CD14-positive monocyte (primary cell): ENCODE data around the gene CST7. TPM values are rescaled to one million over a fixed set of nuclear protein-coding genes. Genes with fewer than 3 reads are reported as not detected.

ENCODE experiments used
- DNase-seq, 3 donors: peaks; one replicate each; pipeline ENCODE4 v3.0.0-alpha.2; 2011 to 2022
- H2AFZ ChIP-seq: 2 replicates; pipeline ENCODE4 v1.6.0; 2012; ENCODE audit warnings: mild to moderate bottlenecking, low read depth, low read length, inconsistent platforms; ENCODE audit not compliant: insufficient read depth, poor library complexity, severe bottlenecking
- H3K27ac ChIP-seq, 2 donors: 1 replicate in 1 of 2; 2 replicates in 1 of 2; pipeline ENCODE4 v1.5.1; 2012 to 2013; ENCODE audit warnings: low read length in 2 of 2, control low read depth in 1 of 2, inconsistent platforms in 1 of 2, low read depth in 1 of 2, mild to moderate bottlenecking in 1 of 2
- H3K27me3 ChIP-seq, 2 donors: one replicate each; pipeline versions ENCODE4 v1.6.0 to v1.6.1; 2011 to 2013; ENCODE audit warnings: low read length in 2 of 2; ENCODE audit not compliant: control insufficient read depth in 2 of 2, insufficient read depth in 2 of 2
- H3K36me3 ChIP-seq, 2 donors: replicated peaks in 1 of 2; 1 replicate in 1 of 2; 2 replicates in 1 of 2; pipeline versions ENCODE4 v1.5.1 to v1.6.1; 2012 to 2013; ENCODE audit warnings: low read length in 2 of 2, control low read depth in 1 of 2, inconsistent platforms in 1 of 2, mild to moderate bottlenecking in 1 of 2; ENCODE audit not compliant: insufficient read depth in 2 of 2, control insufficient read depth in 1 of 2
- H3K4me1 ChIP-seq, 2 donors: 1 replicate in 1 of 2; 2 replicates in 1 of 2; pipeline versions ENCODE4 v1.5.1 to v1.6.1; 2012 to 2013; ENCODE audit warnings: low read length in 2 of 2, control low read depth in 1 of 2, inconsistent platforms in 1 of 2, mild to moderate bottlenecking in 1 of 2, moderate library complexity in 1 of 2; ENCODE audit not compliant: insufficient read depth in 2 of 2, control insufficient read depth in 1 of 2
- H3K4me2 ChIP-seq: replicated peaks from 2 replicates; pipeline ENCODE3; 2012; ENCODE audit warnings: low read length, moderate library complexity, mild to moderate bottlenecking; ENCODE audit not compliant: poor library complexity, severe bottlenecking; ENCODE audit errors: extremely low read depth
- H3K4me3 ChIP-seq, 3 experiments: fragments of 200-600 bp in 1 of 3; sonication (generic) in 1 of 3; replicated peaks in 1 of 3; 1 replicate in 2 of 3; 2 replicates in 1 of 3; pipeline ENCODE4 v1.5.1; 2011 to 2013; ENCODE audit warnings: low read length in 3 of 3, mild to moderate bottlenecking in 3 of 3, control low read depth in 2 of 3, low read depth in 2 of 3, inconsistent platforms in 1 of 3, moderate library complexity in 1 of 3
- H3K79me2 ChIP-seq: 2 replicates; pipeline ENCODE4 v1.6.0; 2012; ENCODE audit warnings: mild to moderate bottlenecking, control low read depth, inconsistent platforms, low read length, moderate library complexity; ENCODE audit not compliant: insufficient read depth
- H3K9ac ChIP-seq: 2 replicates; pipeline ENCODE4 v1.6.0; 2017; ENCODE audit warnings: low read length, mild to moderate bottlenecking; ENCODE audit not compliant: insufficient read depth, poor library complexity, severe bottlenecking
- H3K9me3 ChIP-seq, 2 donors: replicated peaks in 1 of 2; 1 replicate in 1 of 2; 2 replicates in 1 of 2; pipeline versions ENCODE4 v1.5.1 to v1.6.1; 2012 to 2013; ENCODE audit warnings: low read length in 2 of 2, control low read depth in 1 of 2; ENCODE audit not compliant: control insufficient read depth in 1 of 2, insufficient read depth in 1 of 2
- H4K20me1 ChIP-seq: 2 replicates; pipeline ENCODE4 v1.6.0; 2012; ENCODE audit warnings: mild to moderate bottlenecking, low read length, control low read depth, moderate library complexity; ENCODE audit not compliant: insufficient read depth
- H3K27ac Mint-ChIP-seq, 7 donors: one replicate each; pipeline ENCODE4 v1.8.0; 2020; ENCODE audit warnings: mild to moderate bottlenecking in 7 of 7, mixed read lengths in 7 of 7, moderate library complexity in 6 of 7, inconsistent platforms in 2 of 7
- H3K27me3 Mint-ChIP-seq, 3 donors: one replicate each; pipeline ENCODE4 v1.8.0; 2021 to 2022; ENCODE audit warnings: low read depth in 3 of 3, mild to moderate bottlenecking in 3 of 3, mixed read lengths in 3 of 3, moderate library complexity in 3 of 3, inconsistent platforms in 1 of 3
- H3K36me3 Mint-ChIP-seq, 2 donors: one replicate each; pipeline ENCODE4 v1.8.0; 2020; ENCODE audit warnings: mixed read lengths in 2 of 2, inconsistent platforms in 1 of 2, mild to moderate bottlenecking in 1 of 2
- H3K4me1 Mint-ChIP-seq: one replicate; pipeline ENCODE4 v1.8.0; 2020; ENCODE audit warnings: mild to moderate bottlenecking, mixed read lengths
- H3K4me3 Mint-ChIP-seq, 2 donors: one replicate each; pipeline ENCODE4 v1.8.0; 2020; ENCODE audit warnings: mild to moderate bottlenecking in 2 of 2, mixed read lengths in 2 of 2, moderate library complexity in 1 of 2
- H3K9me3 Mint-ChIP-seq, 7 donors: one replicate each; pipeline ENCODE4 v1.8.0; 2020 to 2022; ENCODE audit warnings: mixed read lengths in 7 of 7, mild to moderate bottlenecking in 6 of 7, moderate library complexity in 6 of 7, inconsistent platforms in 2 of 7
- CTCF ChIP-seq: fragments of 200-600 bp; IDR thresholded peaks from one replicate; pipeline ENCODE4 v1.8.0; 2022; ENCODE audit warnings: antibody characterized with exemption, mild to moderate bottlenecking
- WGBS: methylation state at CpG from one replicate; pipeline ENCODE4 v1.1.5; 2013; ENCODE audit warnings: missing lambda C conversion rate; ENCODE audit not compliant: insufficient coverage; 5-methylcytosine and 5-hydroxymethylcytosine counted together
- intact Hi-C, 2 donors: fragments of 100-400 bp; cut with micrococcal nuclease; formaldehyde crosslinking; loops; one replicate each; pipeline versions ENCODE4 v1.15.0 to v1.15.1; 2023
- polyA plus RNA-seq, 3 donors: library from polyadenylated mRNA; depleted of rRNA in 1 of 3; unstranded in 2 of 3; stranded (reverse) in 1 of 3; fragments of 300-500 nt in 2 of 3; fragments of >200 nt in 1 of 3; fragmentation: Illumina TruSeq in 2 of 3; gene quantifications; 1 replicate in 2 of 3; 2 replicates in 1 of 3; pipeline ENCODE4 v1.2.3, GENCODE V29; 2012 to 2021

Gene CST7
- polyA plus RNA-seq, 3 donors = 1.2 to 3.2 (median 1.8) TPM

GRCh38 chr20:24995741-24996448 lies 46.8 kb downstream of the CST7 start:
- Mint-ChIP-seq H3K4me3 (no peak overlapping the region), H3K36me3 (peaks cover 0 to 3% of the 10 kb centered on the region in 2 donors), H3K4me1 (peaks cover 43% of the 10 kb centered on the region), H3K27ac (no peak overlapping the region), H3K27me3 (peaks cover 2 to 5% (median 5%) of the 10 kb centered on the region in 3 donors), H3K9me3 (no peaks in the 10 kb centered on the region)
- no peak for TF ChIP-seq CTCF
- H3K9ac ChIP-seq = no peak overlapping the region
- no peaks in the 10 kb centered on the region for H3K27me3 ChIP-seq
- H3K27ac ChIP-seq = no peak overlapping the region
- intact Hi-C loops = loop anchor here (1.0 to 10.0 kb wide), 7 partner anchors 69 to 629 kb away; partner anchors contain the start of genes ENTPD6 (in 2 of the 2), ABHD12 (in 1 of the 2), GINS1 (in 1 of the 2) and NANP (in 1 of the 2)
- H3K9me3 ChIP-seq = no peaks in the 10 kb centered on the region
- DNase-seq = no peak
- H3K4me1 ChIP-seq = peaks cover 29 to 33% of the 10 kb centered on the region in 2 donors
- H4K20me1 ChIP-seq = no peaks in the 10 kb centered on the region
- no peaks in the 10 kb centered on the region for H3K36me3 ChIP-seq
- no peak overlapping the region for H3K4me3 ChIP-seq
- H3K4me2 ChIP-seq = no peak overlapping the region
- H3K79me2 ChIP-seq = peaks cover 16% of the 10 kb centered on the region
- H2AFZ ChIP-seq = no peak overlapping the region
- WGBS = 100% methylated on average over 2 of the region's 9 CpGs

GRCh38 chr20:24996449-24997377 lies 47.6 kb downstream of the CST7 start:
- no peak overlapping the region for H3K4me3 Mint-ChIP-seq
- no peak for DNase-seq
- peaks cover 8% of the 10 kb centered on the region for H3K79me2 ChIP-seq
- H3K27me3 ChIP-seq = no peaks in the 10 kb centered on the region
- intact Hi-C loops = loop anchor here (10.0 kb wide), 5 partner anchors 198 to 628 kb away; partner anchors contain the start of genes ENTPD6 (in 2 of the 2), ABHD12 (in 1 of the 2), GINS1 (in 1 of the 2) and NANP (in 1 of the 2)
- no peak overlapping the region for H3K4me2 ChIP-seq
- no peaks in the 10 kb centered on the region for H4K20me1 ChIP-seq
- H2AFZ ChIP-seq = no peak overlapping the region
- peaks cover 21 to 25% of the 10 kb centered on the region in 2 donors for H3K4me1 ChIP-seq
- no peaks in the 10 kb centered on the region for H3K36me3 ChIP-seq
- H3K27ac Mint-ChIP-seq = no peak overlapping the region
- no peak overlapping the region for H3K27ac ChIP-seq
- H3K9me3 Mint-ChIP-seq = no peaks in the 10 kb centered on the region
- TF ChIP-seq CTCF = no peak
- H3K9me3 ChIP-seq = no peaks in the 10 kb centered on the region
- peaks cover 0 to under 1% of the 10 kb centered on the region in 2 donors for H3K36me3 Mint-ChIP-seq
- H3K4me3 ChIP-seq = no peak overlapping the region
- H3K27me3 Mint-ChIP-seq = peaks cover 2 to 5% (median 5%) of the 10 kb centered on the region in 3 donors
- H3K4me1 Mint-ChIP-seq = peaks cover 35% of the 10 kb centered on the region
- WGBS = 89% methylated on average over 6 of the region's 9 CpGs
- no peak overlapping the region for H3K9ac ChIP-seq
